A549 (cell line): ENCODE measurements around the gene CHRD.

Experiments
- MAX ChIP-seq: IDR thresholded peaks from 2 replicates; pipeline ENCODE4 v1.6.1; 2012
- TF ChIP-seq, protein P1 (sequence below): fragments of >200 bp; sonication (Bioruptor Twin); formaldehyde crosslinking; IDR thresholded peaks from 3 replicates; pipeline ENCODE4 v1.5.1; 2016

DNA sequence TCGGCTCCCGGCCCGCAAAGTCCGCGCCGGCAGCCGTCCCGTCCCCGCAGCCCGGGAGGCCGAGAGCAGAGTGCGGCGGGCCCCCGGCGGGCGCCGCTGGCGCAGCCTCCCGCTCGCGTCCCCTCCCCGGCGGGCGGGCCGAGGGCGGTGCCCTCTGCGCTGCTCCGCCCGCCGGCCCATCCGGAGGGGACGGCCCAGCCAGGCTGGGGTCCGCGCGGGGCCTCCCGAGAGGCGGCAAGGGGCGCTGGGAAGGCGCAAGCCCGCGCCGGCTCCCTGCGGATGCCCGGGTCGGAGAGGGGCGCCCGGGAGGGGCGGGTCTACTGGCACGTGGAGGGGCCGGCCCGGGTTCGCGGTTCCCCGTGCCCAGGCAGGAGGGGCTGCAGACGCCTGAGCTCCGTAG lies 18.3 kb upstream of the CHRD start, which contains the start of the genes CLCN2 and POLR2H:
- TF ChIP-seq, protein P1, sequence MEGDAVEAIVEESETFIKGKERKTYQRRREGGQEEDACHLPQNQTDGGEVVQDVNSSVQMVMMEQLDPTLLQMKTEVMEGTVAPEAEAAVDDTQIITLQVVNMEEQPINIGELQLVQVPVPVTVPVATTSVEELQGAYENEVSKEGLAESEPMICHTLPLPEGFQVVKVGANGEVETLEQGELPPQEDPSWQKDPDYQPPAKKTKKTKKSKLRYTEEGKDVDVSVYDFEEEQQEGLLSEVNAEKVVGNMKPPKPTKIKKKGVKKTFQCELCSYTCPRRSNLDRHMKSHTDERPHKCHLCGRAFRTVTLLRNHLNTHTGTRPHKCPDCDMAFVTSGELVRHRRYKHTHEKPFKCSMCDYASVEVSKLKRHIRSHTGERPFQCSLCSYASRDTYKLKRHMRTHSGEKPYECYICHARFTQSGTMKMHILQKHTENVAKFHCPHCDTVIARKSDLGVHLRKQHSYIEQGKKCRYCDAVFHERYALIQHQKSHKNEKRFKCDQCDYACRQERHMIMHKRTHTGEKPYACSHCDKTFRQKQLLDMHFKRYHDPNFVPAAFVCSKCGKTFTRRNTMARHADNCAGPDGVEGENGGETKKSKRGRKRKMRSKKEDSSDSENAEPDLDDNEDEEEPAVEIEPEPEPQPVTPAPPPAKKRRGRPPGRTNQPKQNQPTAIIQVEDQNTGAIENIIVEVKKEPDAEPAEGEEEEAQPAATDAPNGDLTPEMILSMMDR = no peak
- TF ChIP-seq MAX = no peak
